ENCODE data around the gene CXCL14. TPM values are rescaled to one million over a fixed set of nuclear protein-coding genes. Genes with fewer than 3 reads are reported as not detected.
A peak's percentile ranks its signal among the peaks of the same experiment; 100 is the strongest.

CXCL14 gene, protein sequence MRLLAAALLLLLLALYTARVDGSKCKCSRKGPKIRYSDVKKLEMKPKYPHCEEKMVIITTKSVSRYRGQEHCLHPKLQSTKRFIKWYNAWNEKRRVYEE
- 0.21 TPM in 1 of 3 replicates, not detected in the others for total RNA-seq
- long read RNA-seq, partial matches to known transcripts: 0 of 1 reads
- long read RNA-seq, other reads (novel, unspliced or antisense): 0 of 1 reads

DNA sequence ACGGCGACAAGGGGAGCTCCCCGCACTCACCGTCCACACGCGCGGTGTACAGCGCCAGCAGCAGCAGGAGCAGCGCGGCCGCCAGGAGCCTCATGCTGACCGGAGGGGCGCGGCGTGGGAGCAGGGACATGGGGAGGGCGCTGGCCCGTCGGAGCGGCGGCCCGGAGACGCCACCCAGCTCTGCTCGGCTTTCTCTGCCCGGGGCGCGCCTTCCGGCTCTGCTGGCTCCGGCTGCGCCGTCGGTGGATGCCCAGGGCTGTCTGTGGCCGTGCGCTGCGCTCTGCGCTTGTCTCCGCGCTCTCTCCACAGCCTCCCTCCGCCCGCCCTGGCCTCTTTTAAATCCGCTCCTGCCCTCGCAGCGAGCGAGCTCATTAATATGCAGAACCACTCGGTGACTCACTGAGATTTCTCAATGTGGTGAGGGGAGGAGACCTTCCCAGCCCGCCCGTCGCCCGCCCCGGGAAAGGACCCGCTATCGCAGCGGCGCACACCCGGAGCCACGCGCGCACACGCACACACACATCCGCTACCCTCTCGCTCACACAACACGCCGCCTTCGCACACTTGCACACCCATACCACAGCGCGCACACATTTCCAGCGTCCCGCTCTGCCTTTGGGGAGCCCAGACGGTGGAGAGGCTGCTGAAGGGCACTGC, at the start of gene CXCL14:
Gene CXCL14, minus strand, starts transcription at position 307 of the 657 bp plus-strand sequence. Its CDS starts 213 bp downstream, at position 94.
- Mint-ChIP-seq H3K9me3 (ENCODE audit: low read depth) (no peaks in the 10 kb centered on the region), H3K36me3 (ENCODE audit: low read depth) (no peaks in the 10 kb centered on the region), H3K27ac (ENCODE audit: unreplicated experiment) (no peak within 1 kb of the TSS), H3K4me1 (ENCODE audit: low read depth) (peaks cover 10% of the 10 kb centered on the region), H3K4me3 (ENCODE audit: unreplicated experiment) (peak within 1 kb of the TSS; percentile 66), H3K27me3 (ENCODE audit: low read depth) (peaks cover 68% of the 10 kb centered on the region)
- TF ChIP-seq, protein P1, sequence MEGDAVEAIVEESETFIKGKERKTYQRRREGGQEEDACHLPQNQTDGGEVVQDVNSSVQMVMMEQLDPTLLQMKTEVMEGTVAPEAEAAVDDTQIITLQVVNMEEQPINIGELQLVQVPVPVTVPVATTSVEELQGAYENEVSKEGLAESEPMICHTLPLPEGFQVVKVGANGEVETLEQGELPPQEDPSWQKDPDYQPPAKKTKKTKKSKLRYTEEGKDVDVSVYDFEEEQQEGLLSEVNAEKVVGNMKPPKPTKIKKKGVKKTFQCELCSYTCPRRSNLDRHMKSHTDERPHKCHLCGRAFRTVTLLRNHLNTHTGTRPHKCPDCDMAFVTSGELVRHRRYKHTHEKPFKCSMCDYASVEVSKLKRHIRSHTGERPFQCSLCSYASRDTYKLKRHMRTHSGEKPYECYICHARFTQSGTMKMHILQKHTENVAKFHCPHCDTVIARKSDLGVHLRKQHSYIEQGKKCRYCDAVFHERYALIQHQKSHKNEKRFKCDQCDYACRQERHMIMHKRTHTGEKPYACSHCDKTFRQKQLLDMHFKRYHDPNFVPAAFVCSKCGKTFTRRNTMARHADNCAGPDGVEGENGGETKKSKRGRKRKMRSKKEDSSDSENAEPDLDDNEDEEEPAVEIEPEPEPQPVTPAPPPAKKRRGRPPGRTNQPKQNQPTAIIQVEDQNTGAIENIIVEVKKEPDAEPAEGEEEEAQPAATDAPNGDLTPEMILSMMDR (IDR thresholded peaks at IDR 0.05): no peak
- no peak for DNase-seq (ENCODE audit: low spot score)

DNA sequence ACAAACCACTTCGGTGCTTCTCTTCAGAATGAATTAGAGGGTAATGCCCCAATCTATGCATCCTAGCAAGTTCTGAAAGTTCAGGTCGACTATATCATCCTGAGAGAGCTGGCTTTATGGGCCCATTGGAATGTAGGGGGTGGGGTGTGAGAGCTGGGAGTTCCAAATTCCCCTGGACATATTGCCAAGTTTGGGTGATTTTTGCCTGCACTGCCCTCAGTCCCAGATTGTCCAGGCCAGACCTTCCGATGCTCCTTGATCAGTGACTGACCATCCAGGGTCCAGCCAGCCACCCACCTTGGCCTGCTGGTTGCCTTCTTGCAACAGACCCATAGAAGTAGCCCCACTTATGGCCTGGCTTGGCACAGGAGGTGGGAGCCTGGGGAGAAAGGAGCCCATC, 47.8 kb upstream of the CXCL14 start:
- Mint-ChIP-seq H3K36me3 (ENCODE audit: low read depth) (no peaks in the 10 kb centered on the region), H3K9me3 (ENCODE audit: low read depth) (no peaks in the 10 kb centered on the region), H3K27ac (ENCODE audit: unreplicated experiment) (no peak overlapping the region), H3K4me1 (ENCODE audit: low read depth) (no peaks in the 10 kb centered on the region), H3K4me3 (ENCODE audit: unreplicated experiment) (no peak overlapping the region), H3K27me3 (ENCODE audit: low read depth) (peaks cover 29% of the 10 kb centered on the region)
- TF ChIP-seq, protein P1 (IDR thresholded peaks at IDR 0.05): no peak
- no peak for DNase-seq (ENCODE audit: low spot score)

DNA sequence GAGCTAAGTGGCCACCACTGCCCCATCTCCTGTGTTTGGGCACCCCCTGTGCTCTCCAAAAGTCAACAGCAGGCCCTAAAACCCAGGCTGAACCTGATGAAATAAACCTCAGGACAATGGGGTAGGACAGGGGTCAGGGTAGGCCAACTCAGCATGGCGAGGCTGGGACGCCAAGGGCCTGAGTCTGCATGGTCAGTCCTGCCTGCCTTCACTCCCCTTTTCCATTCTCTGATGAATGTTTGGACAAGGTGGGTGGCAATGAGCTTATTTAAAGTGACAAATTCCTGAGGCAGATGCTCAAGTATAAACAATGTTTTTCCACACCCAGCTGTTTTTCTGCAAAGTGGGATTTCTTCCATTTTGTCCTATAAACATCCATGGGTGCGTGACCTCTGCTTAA, 47.2 kb upstream of the CXCL14 start:
- Mint-ChIP-seq H3K4me1 (ENCODE audit: low read depth) (no peaks in the 10 kb centered on the region), H3K4me3 (ENCODE audit: unreplicated experiment) (no peak overlapping the region), H3K9me3 (ENCODE audit: low read depth) (no peaks in the 10 kb centered on the region), H3K36me3 (ENCODE audit: low read depth) (no peaks in the 10 kb centered on the region), H3K27me3 (ENCODE audit: low read depth) (peaks cover 29% of the 10 kb centered on the region), H3K27ac (ENCODE audit: unreplicated experiment) (no peak overlapping the region)
- TF ChIP-seq, protein P1 (IDR thresholded peaks at IDR 0.05): no peak
- DNase-seq (ENCODE audit: low spot score): no peak

DNA sequence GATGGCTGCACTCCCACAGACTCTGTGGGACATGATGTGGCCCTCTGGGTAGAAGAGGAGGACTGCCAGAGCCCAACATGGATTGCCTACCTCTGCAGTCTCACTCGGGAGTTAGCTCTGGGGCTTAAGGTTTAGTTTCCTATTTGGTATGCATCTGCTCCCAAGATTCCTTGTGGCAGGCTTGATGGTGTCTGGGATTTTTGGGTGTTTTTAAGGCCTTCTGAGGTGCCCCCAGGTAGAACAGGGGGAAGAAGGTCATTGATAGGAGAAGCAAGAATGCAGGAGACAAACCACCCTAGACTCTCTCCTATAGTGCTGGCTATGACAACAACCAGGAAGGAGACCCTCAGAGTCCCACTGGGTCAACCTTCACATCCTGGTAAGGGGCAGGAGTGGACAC, 46.7 kb upstream of the CXCL14 start:
- no peaks in the 10 kb centered on the region for H3K9me3 Mint-ChIP-seq (ENCODE audit: low read depth)
- no peak overlapping the region for H3K27ac Mint-ChIP-seq (ENCODE audit: unreplicated experiment)
- H3K27me3 Mint-ChIP-seq (ENCODE audit: low read depth): peaks cover 29% of the 10 kb centered on the region
- no peaks in the 10 kb centered on the region for H3K36me3 Mint-ChIP-seq (ENCODE audit: low read depth)
- no peak for DNase-seq (ENCODE audit: low spot score)
- H3K4me1 Mint-ChIP-seq (ENCODE audit: low read depth): no peaks in the 10 kb centered on the region
- TF ChIP-seq, protein P1 (IDR thresholded peaks at IDR 0.05): no peak
- H3K4me3 Mint-ChIP-seq (ENCODE audit: unreplicated experiment): no peak overlapping the region

DNA sequence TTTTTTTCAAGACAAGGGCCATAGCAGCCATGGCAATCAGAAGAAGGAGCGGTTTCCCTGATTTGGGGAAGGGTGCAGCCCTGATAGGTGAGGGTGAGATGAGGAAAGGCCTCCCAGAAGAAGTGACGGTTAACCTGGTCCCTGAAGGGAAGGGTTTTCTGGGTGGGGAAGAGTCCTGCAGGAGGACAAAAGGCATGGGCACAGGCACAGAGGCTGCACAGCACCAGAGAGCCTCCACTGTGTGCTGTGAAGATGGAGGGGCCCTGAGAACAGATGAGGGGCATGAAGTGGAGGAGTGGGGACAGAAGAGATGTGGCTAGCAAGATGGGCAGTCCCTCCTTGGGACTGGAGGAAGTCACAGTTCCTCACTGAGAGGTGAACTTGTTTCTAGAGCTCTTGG, 46.3 kb upstream of the CXCL14 start:
- no peaks in the 10 kb centered on the region for H3K9me3 Mint-ChIP-seq (ENCODE audit: low read depth)
- no peaks in the 10 kb centered on the region for H3K4me1 Mint-ChIP-seq (ENCODE audit: low read depth)
- H3K4me3 Mint-ChIP-seq (ENCODE audit: unreplicated experiment): no peak overlapping the region
- no peak overlapping the region for H3K27ac Mint-ChIP-seq (ENCODE audit: unreplicated experiment)
- H3K36me3 Mint-ChIP-seq (ENCODE audit: low read depth): no peaks in the 10 kb centered on the region
- TF ChIP-seq, protein P1 (IDR thresholded peaks at IDR 0.05): no peak
- peaks cover 27% of the 10 kb centered on the region for H3K27me3 Mint-ChIP-seq (ENCODE audit: low read depth)
- DNase-seq (ENCODE audit: low spot score): no peak

All from chondrocyte (in vitro differentiated cells).